ENCODE data around the gene ADGRG6.
"Not testable (repeated sequence)": the region's sequence is repeated elsewhere in the genome, so short reads cannot be mapped to it uniquely, and the experiment has no call there.

The ADGRG6 gene

DNA sequence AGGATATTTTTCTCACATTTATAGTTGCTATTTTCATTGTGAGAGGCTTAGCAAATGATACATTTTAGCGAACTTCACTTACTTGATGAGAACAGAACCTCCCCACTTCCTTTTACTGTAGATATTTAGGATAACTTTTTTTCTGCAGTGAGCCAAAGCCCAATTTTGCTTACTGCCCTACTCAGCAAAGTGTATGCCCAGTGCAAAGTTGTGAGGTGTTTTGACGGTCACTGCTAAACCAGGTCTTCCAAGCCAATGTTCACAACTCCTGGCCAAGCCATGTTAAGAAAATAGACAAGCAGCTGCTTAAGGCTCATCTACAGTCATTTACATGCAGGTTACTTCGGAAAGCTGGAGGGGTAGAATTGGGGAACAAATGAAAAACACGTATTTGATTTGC lies 144.8 kb downstream of the ADGRG6 start:
- DNase-seq (ENCODE audit: low spot score), result no peak

DNA sequence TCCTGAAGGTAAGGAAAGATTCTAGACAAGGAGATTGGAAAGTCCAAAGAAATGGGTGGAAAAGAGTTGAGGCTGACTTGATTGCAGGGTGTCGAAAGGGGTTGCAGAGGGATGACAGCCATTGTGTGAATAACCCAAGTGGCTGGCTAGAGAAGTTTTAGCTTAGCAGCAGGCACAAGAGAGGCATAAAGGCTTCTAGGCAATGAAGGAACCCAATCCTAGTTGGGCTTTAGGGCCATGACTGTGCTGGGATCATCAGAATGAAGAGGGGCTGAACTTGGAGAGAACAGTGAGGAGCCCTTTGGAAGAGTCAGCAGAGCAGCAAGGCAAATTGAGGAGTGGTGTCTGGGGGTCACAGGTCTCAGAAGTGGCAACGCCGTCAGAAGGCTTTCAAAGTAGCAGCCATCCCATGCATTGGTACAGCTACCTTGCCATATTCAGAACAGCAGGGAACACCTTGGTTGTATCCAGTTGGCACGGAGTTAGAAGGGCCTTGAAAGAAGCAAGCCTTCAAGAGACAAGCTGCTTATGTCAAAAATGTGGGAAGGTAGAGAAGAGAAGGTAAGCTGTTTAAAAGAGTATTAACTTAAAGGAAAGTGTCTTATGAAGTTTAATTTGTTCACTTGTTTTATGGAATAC lies 146.4 kb downstream of the ADGRG6 start:
- no peak for DNase-seq (ENCODE audit: low spot score)

DNA sequence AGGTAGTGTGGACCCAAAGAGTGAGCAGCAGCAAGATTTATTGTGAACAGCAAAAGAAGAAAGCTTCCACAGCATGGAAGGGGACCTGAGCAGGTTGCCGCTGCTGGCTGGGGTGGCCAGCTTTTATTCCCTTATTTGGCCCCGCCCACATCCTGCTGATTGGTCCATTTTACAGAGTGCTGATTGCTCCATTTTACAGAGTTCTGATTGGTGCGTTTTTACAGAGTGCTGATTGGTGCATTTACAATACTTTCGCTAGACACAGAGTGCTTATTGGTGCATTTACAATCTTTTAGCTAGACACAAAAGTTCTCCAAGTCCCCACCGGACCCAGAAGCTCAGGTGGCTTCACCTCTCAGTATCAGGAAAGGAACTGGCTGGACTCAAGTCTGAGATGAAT lies 149.0 kb downstream of the ADGRG6 start:
- DNase-seq (ENCODE audit: low spot score), result not testable (repeated sequence)

- no peak for DNase-seq (ENCODE audit: low spot score)
These were observed 151.2 kb downstream of the ADGRG6 start for GRCh38 chr6:142452993-142453392.

- DNase-seq (ENCODE audit: low spot score), result not testable (repeated sequence)
These were observed 152.4 kb downstream of the ADGRG6 start for GRCh38 chr6:142454196-142454595.

DNA sequence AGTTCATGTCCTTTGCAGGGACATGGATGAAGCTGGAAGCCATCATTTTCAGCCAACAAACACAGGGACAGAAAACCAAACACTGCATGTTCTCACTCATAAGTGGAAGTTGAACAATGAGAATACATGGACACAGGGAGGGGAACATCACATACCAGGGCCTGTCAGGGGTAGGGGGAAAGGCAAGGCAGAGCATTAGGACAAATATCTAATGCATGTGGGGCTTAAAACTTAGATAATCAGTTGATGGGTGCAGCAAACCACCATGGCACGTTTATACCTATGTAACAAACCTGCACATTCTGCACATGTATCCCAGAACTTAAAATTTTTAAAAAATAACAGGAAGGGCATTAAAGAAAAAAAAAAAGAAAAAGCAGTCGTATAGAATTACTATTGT lies 153.0 kb downstream of the ADGRG6 start:
- DNase-seq (ENCODE audit: low spot score), result not testable (repeated sequence)

DNA sequence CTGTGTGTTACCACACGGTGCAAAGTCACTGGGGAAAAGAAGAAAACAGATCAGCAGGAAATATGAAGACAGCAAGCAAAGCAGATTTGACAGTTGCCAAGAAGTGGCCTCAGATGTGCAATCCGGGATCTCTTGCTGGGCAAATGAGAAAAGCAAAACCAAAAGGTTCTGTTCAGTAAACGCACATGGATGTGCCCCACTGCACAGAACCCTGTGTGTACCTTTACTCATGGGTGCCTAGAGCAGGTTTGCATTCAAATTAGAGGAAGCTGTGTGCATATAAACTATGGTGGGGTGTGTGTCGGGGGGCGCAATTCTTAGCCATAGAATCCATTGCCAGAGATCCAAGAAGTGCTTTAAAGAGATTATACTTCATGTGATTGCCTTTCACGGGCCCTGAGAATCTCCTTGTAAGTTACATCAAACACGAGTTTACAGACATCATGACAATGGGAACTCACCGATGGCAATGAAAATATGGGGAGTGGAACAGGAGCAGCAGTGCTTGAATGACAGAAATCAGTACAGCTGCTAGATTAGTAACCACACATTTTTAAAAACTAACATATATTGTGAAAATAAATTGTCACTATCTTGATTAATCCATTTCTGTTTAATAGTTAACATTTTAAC lies 154.3 kb downstream of the ADGRG6 start:
- no peak for DNase-seq (ENCODE audit: low spot score)

DNA sequence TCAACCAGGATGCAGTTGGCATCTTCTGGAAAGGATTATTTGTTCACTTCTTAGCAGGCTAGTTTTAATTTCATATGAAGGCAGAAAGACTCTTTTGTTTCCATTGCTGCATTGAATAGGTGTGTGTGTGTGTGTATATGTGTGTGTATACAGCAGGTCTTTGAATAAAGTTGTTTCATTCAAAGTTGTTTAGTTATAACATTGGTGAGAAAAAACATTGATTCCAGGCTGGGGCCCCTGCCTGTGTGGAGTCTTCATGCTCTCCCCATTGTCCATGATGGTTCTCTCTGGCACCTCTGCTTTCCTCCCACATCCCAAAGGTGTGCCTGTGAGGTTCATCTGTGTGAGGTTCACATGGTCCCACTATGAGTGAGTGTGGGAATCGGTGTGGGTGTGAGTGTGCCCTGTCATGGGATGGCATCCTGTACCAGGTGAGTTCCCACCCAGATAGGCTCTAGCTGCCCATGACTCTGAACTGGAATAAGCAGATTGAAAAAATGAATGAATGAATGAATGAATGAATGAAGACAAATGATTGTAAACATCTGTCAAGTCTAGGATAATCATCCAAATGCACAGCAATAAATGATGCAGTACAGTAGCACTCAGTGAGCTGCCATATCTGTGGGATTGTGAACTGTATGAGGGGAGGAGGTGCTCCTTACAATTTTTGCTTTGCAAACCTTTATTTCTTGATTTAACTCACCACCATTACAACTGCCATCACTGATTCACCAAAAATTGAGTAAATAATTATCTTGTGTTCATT lies 156.0 kb downstream of the ADGRG6 start:
- no peak for DNase-seq (ENCODE audit: low spot score)

GRCh38 chr6:142458836-142459235 lies 157.0 kb downstream of the ADGRG6 start:
- no peak for DNase-seq (ENCODE audit: low spot score)

GRCh38 chr6:142459271-142459670 lies 157.5 kb downstream of the ADGRG6 start:
- peak; percentile 17 for DNase-seq (ENCODE audit: low spot score)

GRCh38 chr6:142462260-142462659 lies 160.5 kb downstream of the ADGRG6 start:
- no peak for DNase-seq (ENCODE audit: low spot score)

GRCh38 chr6:142463988-142464387 lies 162.2 kb downstream of the ADGRG6 start:
- no peak for DNase-seq (ENCODE audit: low spot score)

DNA sequence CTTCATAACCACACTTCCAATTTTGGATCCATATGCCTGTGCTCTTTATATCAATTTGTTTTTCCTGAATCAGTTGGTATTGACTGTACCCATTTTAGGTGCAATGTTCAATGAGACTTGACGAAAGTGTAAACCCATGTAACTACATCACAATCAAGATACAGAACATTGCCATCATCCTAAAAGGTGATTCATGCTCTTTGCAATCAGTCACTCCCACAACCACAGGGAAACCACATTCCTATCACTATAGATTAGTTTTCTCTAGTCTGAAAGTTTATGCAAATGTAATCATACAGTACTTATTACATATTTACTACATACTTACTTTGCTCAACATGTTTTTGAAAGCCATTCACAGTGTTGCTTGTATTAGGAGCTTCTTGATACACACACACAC lies 167.4 kb downstream of the ADGRG6 start:
- no peak for DNase-seq (ENCODE audit: low spot score)

GRCh38 chr6:142470421-142470820 lies 168.6 kb downstream of the ADGRG6 start:
- no peak for DNase-seq (ENCODE audit: low spot score)

- peak; percentile 69 for DNase-seq (ENCODE audit: low spot score)
These were observed 172.9 kb downstream of the ADGRG6 start for GRCh38 chr6:142474531-142475289.

DNA sequence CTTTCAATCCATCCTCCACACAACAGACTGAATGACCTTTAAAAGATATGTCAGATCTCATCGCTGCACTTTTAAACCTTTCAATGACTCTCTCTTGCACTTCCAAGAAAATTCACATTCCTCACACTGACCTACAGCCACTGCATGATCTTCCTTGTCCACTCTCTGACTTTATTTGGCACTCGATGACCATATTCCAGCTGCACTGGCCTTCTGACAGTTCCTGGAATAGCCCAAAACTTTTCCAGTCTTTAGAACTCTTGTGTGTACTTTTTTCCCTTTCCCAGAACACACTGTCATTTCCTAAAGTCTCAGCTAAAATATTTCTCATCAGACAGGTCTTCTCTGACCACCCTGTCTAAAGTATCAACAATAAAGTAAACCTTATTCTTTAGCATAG lies 174.6 kb downstream of the ADGRG6 start:
- no peak for DNase-seq (ENCODE audit: low spot score)

DNA sequence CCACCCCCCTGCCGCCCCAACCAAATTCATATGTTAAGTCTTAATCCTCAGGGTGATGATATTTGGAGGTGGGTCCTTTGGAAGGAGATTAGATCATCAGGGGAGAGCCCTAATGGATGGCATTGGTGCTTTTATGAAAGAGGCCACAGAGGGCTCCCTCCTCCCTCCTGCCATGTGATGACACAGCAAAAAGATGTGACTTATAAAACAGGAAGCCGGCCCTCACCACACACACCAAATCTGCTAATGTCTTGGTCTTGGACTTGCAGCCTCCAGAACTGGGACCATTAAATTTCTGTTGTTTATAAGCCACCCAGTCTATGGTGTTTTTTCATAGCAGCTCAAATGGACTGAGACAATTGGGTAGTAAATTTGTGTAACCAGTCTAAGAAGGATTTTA lies 176.3 kb downstream of the ADGRG6 start:
- DNase-seq (ENCODE audit: low spot score), result no peak

DNA sequence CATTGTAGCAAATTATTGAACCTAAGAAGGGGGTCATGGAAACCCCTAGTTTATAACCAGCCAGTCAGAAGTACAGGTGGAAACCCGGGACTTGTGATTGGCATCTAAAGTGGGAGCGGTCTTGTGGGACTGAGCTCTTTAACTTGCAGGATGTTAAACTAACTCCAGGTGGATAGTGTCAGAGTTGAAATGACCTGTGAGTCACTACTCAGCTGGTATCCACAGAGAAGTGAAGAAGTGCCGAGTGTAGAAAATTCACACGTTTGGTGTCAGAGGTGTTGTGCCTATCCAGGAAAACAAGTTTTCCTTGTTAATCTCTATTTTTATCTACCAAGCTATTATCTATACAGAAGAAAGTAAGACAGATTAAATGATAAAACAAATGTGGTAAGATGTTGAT lies 179.7 kb downstream of the ADGRG6 start:
- DNase-seq (ENCODE audit: low spot score), result no peak

- DNase-seq (ENCODE audit: low spot score), result no peak
These were observed 180.4 kb downstream of the ADGRG6 start for GRCh38 chr6:142482249-142482648.

- no peak for DNase-seq (ENCODE audit: low spot score)
These were observed 181.2 kb downstream of the ADGRG6 start for GRCh38 chr6:142482974-142483373.

DNA sequence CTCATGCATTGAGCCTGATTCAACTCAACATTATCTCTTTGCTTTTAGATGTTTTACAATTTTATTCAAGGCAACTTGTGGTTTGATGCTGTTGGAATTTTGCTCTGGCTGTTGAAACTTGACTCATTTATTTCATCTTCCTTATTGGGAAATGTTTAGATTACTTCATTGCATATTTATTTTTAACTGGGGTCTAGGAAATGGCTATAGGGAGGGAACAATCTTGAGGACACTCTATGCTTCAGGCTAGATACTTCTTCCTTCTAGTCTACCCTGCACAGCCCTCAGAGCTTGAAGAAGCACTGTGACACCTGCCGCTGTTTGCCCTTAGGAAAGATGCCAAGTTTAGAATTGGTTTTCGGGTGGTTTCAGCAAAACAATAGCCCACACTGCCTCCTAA lies 183.4 kb downstream of the ADGRG6 start:
- DNase-seq (ENCODE audit: low spot score), result no peak

Measured in GM03348 (cell line).